GM12891 (cell line): Measurements from ENCODE around the gene NECTIN1.

Experiments
- POLR2A ChIP-seq: IDR thresholded peaks from 2 replicates; pipeline ENCODE4 v1.6.1; 2011; ENCODE audit warnings: low read depth, low read length, control low read depth
- POLR2AphosphoS5 ChIP-seq: IDR thresholded peaks from 2 replicates; pipeline ENCODE4 v1.6.1; 2011; ENCODE audit warnings: low read depth, low read length, control low read depth

- no peak for TF ChIP-seq POLR2A
- no peak for TF ChIP-seq POLR2AphosphoS5
These were observed 18.6 kb downstream of the NECTIN1 start for GRCh38 chr11:119710417-119710816.
